ENCODE results near the gene SMPD3. TPM values are rescaled to one million over a fixed set of nuclear protein-coding genes. Genes with fewer than 3 reads are reported as not detected.

The SMPD3 gene
- total RNA-seq, 1 experiment from 2014 or later: 0.70 TPM

DNA sequence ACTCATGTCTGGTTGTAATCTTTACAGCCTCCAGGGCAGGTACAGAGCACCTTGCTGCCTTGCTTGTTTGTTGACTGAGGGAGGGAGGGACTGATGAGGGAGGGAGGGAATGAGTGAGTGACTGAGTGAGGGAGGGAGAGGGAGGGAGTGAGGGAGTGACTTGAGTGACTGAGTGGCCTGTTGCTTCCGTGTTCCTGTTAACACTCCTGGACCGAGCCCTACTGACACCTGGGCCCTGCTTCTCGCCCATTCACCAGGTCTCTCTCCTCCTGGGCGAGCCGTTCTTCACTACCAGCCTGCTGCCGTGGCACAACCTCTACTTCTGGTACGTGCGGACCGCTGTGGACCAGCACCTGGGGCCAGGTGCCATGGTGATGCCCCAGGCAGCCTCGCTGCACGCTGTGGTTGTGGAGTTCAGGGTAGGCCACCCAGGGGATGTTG, 96.3 kb downstream of the SMPD3 start:
- H2BK20ac ChIP-seq (ENCODE audit: low read depth, low read length, poor library complexity, severe bottlenecking): no peak overlapping the region
- 0 out of 4 replicates have a peak, but pooled peaks cover 0 to 2% of the 10 kb centered on the region in 2 experiments for H3K4me1 Mint-ChIP-seq
- H3K4me3 Mint-ChIP-seq: no peak overlapping the region

More for the DNA sequence above, 96.3 kb downstream of the SMPD3 start:
- no peaks in the 10 kb centered on the region; a peak in 1 of 5 replicates for H3K9me3 Mint-ChIP-seq
- no peaks in the 10 kb centered on the region for H3K9me3 ChIP-seq (ENCODE audit: control insufficient read depth, low read depth, low read length)
- WGBS (ENCODE audit: extremely low coverage, insufficient read length, low lambda C conversion rate): no CpG with 5 or more reads among the region's 11 CpGs
- H3K36me3 Mint-ChIP-seq (ENCODE audit: insufficient read depth in 1 of 3, low read depth in 3 of 3): peaks cover 18 to 69% (median 67%) of the 10 kb centered on the region in 3 experiments; a peak in 6 of 7 replicates
- H3K4me2 ChIP-seq (ENCODE audit: insufficient read depth, insufficient read length, low read length): no peak overlapping the region
- no peak overlapping the region for H2BK15ac ChIP-seq (ENCODE audit: low read depth, low read length)
- no peak overlapping the region for H4K5ac ChIP-seq (ENCODE audit: insufficient read length, low read depth, low read length)
- H3T11ph ChIP-seq (ENCODE audit: low read length): no peak overlapping the region
- no peak overlapping the region for H3K14ac ChIP-seq (ENCODE audit: insufficient read depth, low read length)
- no peak overlapping the region for H2BK12ac ChIP-seq (ENCODE audit: insufficient read length, low read depth, low read length)
- H3K4me1 ChIP-seq (ENCODE audit: insufficient read depth, low read length): no peaks in the 10 kb centered on the region
- H3K56ac ChIP-seq (ENCODE audit: insufficient read length, low read depth, low read length): no peak overlapping the region
- H3K79me2 ChIP-seq (ENCODE audit: insufficient read depth, low read length): no peaks in the 10 kb centered on the region
- DNase-seq: no peak
- peaks cover 3% of the 10 kb centered on the region for H4K20me1 ChIP-seq (ENCODE audit: control insufficient read depth, insufficient read depth, insufficient read length)
- H2AK5ac ChIP-seq (ENCODE audit: insufficient read length, low read length): no peak overlapping the region
- no peak overlapping the region for H3K27ac ChIP-seq (ENCODE audit: insufficient read length, low read depth, low read length)
- H4K91ac ChIP-seq (ENCODE audit: insufficient read length, low read depth, low read length): no peak overlapping the region
- no peaks in the 10 kb centered on the region for H3K27me3 ChIP-seq (ENCODE audit: insufficient read depth, low read length)
- H3K27ac Mint-ChIP-seq: no peak overlapping the region; a peak in 2 of 7 replicates
- no peak overlapping the region for H2BK120ac ChIP-seq (ENCODE audit: low read depth, low read length, poor library complexity, severe bottlenecking)
- no peaks in the 10 kb centered on the region for H3K79me1 ChIP-seq (ENCODE audit: insufficient read depth, low read depth, low read length, poor library complexity, severe bottlenecking)
- TF ChIP-seq, protein P1, sequence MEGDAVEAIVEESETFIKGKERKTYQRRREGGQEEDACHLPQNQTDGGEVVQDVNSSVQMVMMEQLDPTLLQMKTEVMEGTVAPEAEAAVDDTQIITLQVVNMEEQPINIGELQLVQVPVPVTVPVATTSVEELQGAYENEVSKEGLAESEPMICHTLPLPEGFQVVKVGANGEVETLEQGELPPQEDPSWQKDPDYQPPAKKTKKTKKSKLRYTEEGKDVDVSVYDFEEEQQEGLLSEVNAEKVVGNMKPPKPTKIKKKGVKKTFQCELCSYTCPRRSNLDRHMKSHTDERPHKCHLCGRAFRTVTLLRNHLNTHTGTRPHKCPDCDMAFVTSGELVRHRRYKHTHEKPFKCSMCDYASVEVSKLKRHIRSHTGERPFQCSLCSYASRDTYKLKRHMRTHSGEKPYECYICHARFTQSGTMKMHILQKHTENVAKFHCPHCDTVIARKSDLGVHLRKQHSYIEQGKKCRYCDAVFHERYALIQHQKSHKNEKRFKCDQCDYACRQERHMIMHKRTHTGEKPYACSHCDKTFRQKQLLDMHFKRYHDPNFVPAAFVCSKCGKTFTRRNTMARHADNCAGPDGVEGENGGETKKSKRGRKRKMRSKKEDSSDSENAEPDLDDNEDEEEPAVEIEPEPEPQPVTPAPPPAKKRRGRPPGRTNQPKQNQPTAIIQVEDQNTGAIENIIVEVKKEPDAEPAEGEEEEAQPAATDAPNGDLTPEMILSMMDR (conservative IDR thresholded peaks at IDR 0.05): no peak
- H3K9ac ChIP-seq (ENCODE audit: extremely low read depth, insufficient read length, low read length): no peak overlapping the region
- H2AFZ ChIP-seq (ENCODE audit: low read length): no peak overlapping the region
- no peaks in the 10 kb centered on the region for H3K27me3 Mint-ChIP-seq (ENCODE audit: low read depth)
- H3K18ac ChIP-seq (ENCODE audit: insufficient read length, low read depth, low read length): no peak overlapping the region
- H2BK5ac ChIP-seq (ENCODE audit: insufficient read length, low read length): no peak overlapping the region
- H4K8ac ChIP-seq (replicated peaks; ENCODE audit: insufficient read length, low read depth, low read length): no peak overlapping the region
- H3K23ac ChIP-seq (ENCODE audit: insufficient read length, low read depth, low read length): no peak overlapping the region
- H3K23me2 ChIP-seq (ENCODE audit: insufficient read length, low read depth, low read length, poor library complexity, severe bottlenecking): no peaks in the 10 kb centered on the region
- no peak overlapping the region for H3K4ac ChIP-seq (ENCODE audit: low read depth, low read length)
